Hepatocyte (in vitro differentiated cells): ENCODE measurements around the gene MFGE8. TPM values are rescaled to one million over a fixed set of nuclear protein-coding genes. Genes with fewer than 3 reads are reported as not detected.
"Not testable (repeated sequence)": the region's sequence is repeated elsewhere in the genome, so short reads cannot be mapped to it uniquely, and the experiment has no call there.

Source experiments
- DNase-seq: peaks from one replicate; pipeline ENCODE4 v3.0.0-alpha.2; 2016; ENCODE audit warnings: low spot score
- H2AFZ ChIP-seq: fragments of 200-600 bp; sonication (generic); 2 replicates; pipeline ENCODE4 v1.6.0; 2016; ENCODE audit warnings: antibody characterized with exemption, mild to moderate bottlenecking
- H3K27ac ChIP-seq: fragments of 200-600 bp; sonication (generic); 2 replicates; pipeline ENCODE4 v1.5.1; 2016; ENCODE audit warnings: mild to moderate bottlenecking
- H3K27me3 ChIP-seq: fragments of 200-600 bp; sonication (generic); 2 replicates; pipeline ENCODE4 v1.6.1; 2016
- H3K36me3 ChIP-seq: fragments of 200-600 bp; sonication (generic); replicated peaks from 2 replicates; pipeline ENCODE4 v1.5.1; 2016; ENCODE audit warnings: low read depth; ENCODE audit not compliant: insufficient read depth
- H3K4me1 ChIP-seq: fragments of 200-600 bp; sonication (generic); 2 replicates; pipeline ENCODE4 v1.5.1; 2016; ENCODE audit warnings: mild to moderate bottlenecking, moderate library complexity; ENCODE audit not compliant: insufficient read depth
- H3K4me2 ChIP-seq: fragments of 200-600 bp; sonication (generic); 2 replicates; pipeline ENCODE4 v1.6.0; 2016
- H3K4me3 ChIP-seq: fragments of 200-600 bp; sonication (generic); 2 replicates; pipeline ENCODE4 v1.5.1; 2016; ENCODE audit warnings: mild to moderate bottlenecking
- H3K79me2 ChIP-seq: fragments of 200-600 bp; sonication (generic); 2 replicates; pipeline ENCODE4 v1.6.0; 2017; ENCODE audit warnings: mild to moderate bottlenecking
- H3K9me2 ChIP-seq: fragments of 200-600 bp; sonication (generic); replicated peaks from 2 replicates; pipeline ENCODE4 v1.6.0; 2017; ENCODE audit warnings: mild to moderate bottlenecking; ENCODE audit not compliant: insufficient read depth
- H3K9me3 ChIP-seq: fragments of 200-600 bp; sonication (generic); 2 replicates; pipeline ENCODE4 v1.5.1; 2016; ENCODE audit warnings: low read depth, mild to moderate bottlenecking
- H4K20me1 ChIP-seq: fragments of 200-600 bp; sonication (generic); 2 replicates; pipeline ENCODE4 v1.6.0; 2016; ENCODE audit warnings: mild to moderate bottlenecking; ENCODE audit not compliant: insufficient read depth, poor library complexity, severe bottlenecking
- EZH2 ChIP-seq: fragments of 200-600 bp; sonication (generic); IDR thresholded peaks from 2 replicates; pipeline ENCODE4 v1.6.1; 2016; ENCODE audit warnings: antibody characterized with exemption, mild to moderate bottlenecking, borderline replicate concordance
- EZH2phosphoT487 ChIP-seq: fragments of 200-600 bp; sonication (generic); IDR thresholded peaks from one replicate; pipeline ENCODE4 v1.6.1; 2018; ENCODE audit warnings: antibody characterized with exemption, mild to moderate bottlenecking, low read depth, moderate library complexity; ENCODE audit not compliant: unreplicated experiment, severe bottlenecking
- WGBS: methylation state at CpG from one replicate; pipeline ENCODE4 v1.1.6; 2016; ENCODE audit warnings: low lambda C conversion rate; ENCODE audit errors: missing lambda C conversion rate; 5-methylcytosine and 5-hydroxymethylcytosine counted together
- polyA plus RNA-seq: library from polyadenylated mRNA; unstranded; fragments of >200 nt; fragmentation: Nextera tagmentation; extraction: Ambion mirVana; gene quantifications from 2 replicates; pipeline ENCODE4 v1.2.1, GENCODE V29; 2016
- total RNA-seq: library from RNA; depleted of rRNA; stranded (reverse); fragments of >200 nt; gene quantifications from 2 replicates; pipeline ENCODE4 v1.2.3, GENCODE V29; 2014
- TF ChIP-seq, protein P1 (sequence below): fragments of 200-600 bp; sonication (generic); IDR thresholded peaks from 2 replicates; pipeline ENCODE4 v1.5.1; 2016; ENCODE audit warnings: antibody characterized with exemption, mild to moderate bottlenecking; ENCODE audit not compliant: poor library complexity

MFGE8 gene
- total and polyA plus RNA-seq, 2 experiments from 2014 or later = 471 to 569 TPM

DNA sequence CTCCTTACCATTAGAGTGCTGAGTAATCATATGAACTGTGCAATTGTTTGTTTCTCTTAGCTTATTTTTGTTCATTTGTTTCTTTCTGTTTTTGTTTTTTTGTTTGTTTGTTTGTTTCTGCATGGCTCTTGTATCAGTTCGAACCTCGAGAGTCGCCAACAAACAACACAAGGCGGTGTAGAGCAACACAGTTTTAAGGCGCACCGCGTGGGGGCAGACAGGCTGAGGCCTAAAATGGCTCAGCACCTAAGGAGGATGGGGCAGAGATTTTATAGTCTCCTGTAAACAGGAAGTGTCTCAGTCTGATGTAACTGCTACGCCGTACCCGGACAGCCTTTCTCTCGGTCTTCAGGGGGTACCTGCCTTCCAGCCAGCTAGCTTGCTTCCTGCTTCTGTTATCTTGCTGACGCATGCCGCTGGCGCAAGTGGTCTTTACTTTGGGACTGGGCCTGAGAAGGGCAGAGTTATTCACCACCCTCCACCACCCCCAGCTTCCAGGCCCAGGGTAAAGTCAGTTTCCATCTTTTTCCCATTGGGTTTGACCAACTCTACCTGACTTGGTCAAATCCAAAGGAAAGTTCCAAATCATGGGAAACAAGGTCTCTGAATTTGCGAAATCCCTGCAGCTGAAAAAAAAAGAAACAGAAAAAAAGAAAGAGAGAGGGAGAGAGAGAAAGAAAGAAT lies 25.8 kb upstream of the MFGE8 start:
- Histone ChIP-seq H3K27ac (no peak overlapping the region), H3K27me3 (no peaks in the 10 kb centered on the region), H3K4me2 (no peak overlapping the region), H4K20me1 (no peaks in the 10 kb centered on the region), H3K9me2 (no peaks in the 10 kb centered on the region), H3K4me1 (peaks cover 8% of the 10 kb centered on the region), H3K36me3 (no peaks in the 10 kb centered on the region), H2AFZ (no peak overlapping the region), H3K4me3 (no peak overlapping the region), H3K9me3 (no peaks in the 10 kb centered on the region), H3K79me2 (no peaks in the 10 kb centered on the region)
- TF ChIP-seq, protein P1, sequence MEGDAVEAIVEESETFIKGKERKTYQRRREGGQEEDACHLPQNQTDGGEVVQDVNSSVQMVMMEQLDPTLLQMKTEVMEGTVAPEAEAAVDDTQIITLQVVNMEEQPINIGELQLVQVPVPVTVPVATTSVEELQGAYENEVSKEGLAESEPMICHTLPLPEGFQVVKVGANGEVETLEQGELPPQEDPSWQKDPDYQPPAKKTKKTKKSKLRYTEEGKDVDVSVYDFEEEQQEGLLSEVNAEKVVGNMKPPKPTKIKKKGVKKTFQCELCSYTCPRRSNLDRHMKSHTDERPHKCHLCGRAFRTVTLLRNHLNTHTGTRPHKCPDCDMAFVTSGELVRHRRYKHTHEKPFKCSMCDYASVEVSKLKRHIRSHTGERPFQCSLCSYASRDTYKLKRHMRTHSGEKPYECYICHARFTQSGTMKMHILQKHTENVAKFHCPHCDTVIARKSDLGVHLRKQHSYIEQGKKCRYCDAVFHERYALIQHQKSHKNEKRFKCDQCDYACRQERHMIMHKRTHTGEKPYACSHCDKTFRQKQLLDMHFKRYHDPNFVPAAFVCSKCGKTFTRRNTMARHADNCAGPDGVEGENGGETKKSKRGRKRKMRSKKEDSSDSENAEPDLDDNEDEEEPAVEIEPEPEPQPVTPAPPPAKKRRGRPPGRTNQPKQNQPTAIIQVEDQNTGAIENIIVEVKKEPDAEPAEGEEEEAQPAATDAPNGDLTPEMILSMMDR = no peak
- TF ChIP-seq EZH2phosphoT487 = no peak
- no peak for TF ChIP-seq EZH2
- DNase-seq = no peak
- WGBS = 88% methylated on average over 15 of the region's 15 CpGs

- not testable (repeated sequence) for H3K36me3 ChIP-seq, H4K20me1 ChIP-seq, H3K9me2 ChIP-seq, H3K4me2 ChIP-seq, DNase-seq, H3K27me3 ChIP-seq, H2AFZ ChIP-seq, H3K79me2 ChIP-seq, H3K27ac ChIP-seq, H3K4me3 ChIP-seq, H3K9me3 ChIP-seq, H3K4me1 ChIP-seq
- 89% methylated on average over 4 of the region's 4 CpGs for WGBS
Observed at GRCh38 chr15:88934449-88934848, 21.3 kb upstream of the MFGE8 start.

DNA sequence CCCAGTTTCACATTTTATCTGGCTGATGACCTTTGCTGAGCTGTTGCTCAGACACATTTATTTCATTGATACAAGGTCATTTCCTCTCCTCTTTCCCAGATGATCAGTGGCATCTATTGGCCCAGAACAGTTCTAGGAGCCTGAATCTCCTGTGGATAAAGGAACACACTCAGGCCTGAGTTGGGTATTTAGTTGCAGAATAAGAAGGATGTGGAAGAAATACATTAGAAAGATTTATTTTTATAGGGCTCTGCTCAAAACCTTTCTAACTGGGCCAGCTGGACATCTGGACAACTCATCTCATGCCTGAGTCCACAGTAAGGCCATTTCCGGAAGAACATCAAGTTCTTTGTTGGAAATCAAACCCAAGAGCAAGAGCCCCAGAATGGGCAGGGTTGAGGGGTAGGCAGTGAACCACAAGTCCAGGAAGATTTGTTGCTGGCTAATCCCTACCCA lies 19.7 kb upstream of the MFGE8 start:
- H2AFZ ChIP-seq = no peak overlapping the region
- H3K4me2 ChIP-seq = no peak overlapping the region
- WGBS = 96% methylated on average over 1 of the region's 1 CpG
- DNase-seq = no peak
- H3K36me3 ChIP-seq = no peaks in the 10 kb centered on the region
- H3K4me3 ChIP-seq = no peak overlapping the region
- no peaks in the 10 kb centered on the region for H3K9me2 ChIP-seq
- H3K4me1 ChIP-seq = no peaks in the 10 kb centered on the region
- H3K79me2 ChIP-seq = no peaks in the 10 kb centered on the region
- peak overlapping the region; percentile 34 for H3K27ac ChIP-seq
- H3K27me3 ChIP-seq = no peaks in the 10 kb centered on the region
- H4K20me1 ChIP-seq = no peaks in the 10 kb centered on the region
- H3K9me3 ChIP-seq = no peaks in the 10 kb centered on the region
- no peak for TF ChIP-seq EZH2phosphoT487
- TF ChIP-seq, protein P1 = no peak

- Histone ChIP-seq H3K4me1 (no peaks in the 10 kb centered on the region), H3K4me3 (no peak overlapping the region), H3K27ac (peak overlapping the region; percentile 34), H2AFZ (no peak overlapping the region), H3K4me2 (no peak overlapping the region), H3K9me2 (no peaks in the 10 kb centered on the region), H3K79me2 (no peaks in the 10 kb centered on the region), H3K36me3 (no peaks in the 10 kb centered on the region), H3K9me3 (no peaks in the 10 kb centered on the region), H3K27me3 (no peaks in the 10 kb centered on the region), H4K20me1 (no peaks in the 10 kb centered on the region)
- DNase-seq = no peak
- TF ChIP-seq, protein P1 = no peak
- TF ChIP-seq EZH2phosphoT487 = no peak
- TF ChIP-seq EZH2 = no peak
- 58% methylated on average over 4 of the region's 4 CpGs for WGBS
Observed at GRCh38 chr15:88932271-88932874, 19.2 kb upstream of the MFGE8 start.
